Measurements from ENCODE around the gene MLLT10. TPM values are rescaled to one million over a fixed set of nuclear protein-coding genes. Genes with fewer than 3 reads are reported as not detected.

Gene MLLT10
- total and polyA plus RNA-seq, 2 of the 8 experiments (the other 6 are each of a cell fraction or from before 2014, with no cell fraction given) = 53.1 to 62.1 TPM

DNA sequence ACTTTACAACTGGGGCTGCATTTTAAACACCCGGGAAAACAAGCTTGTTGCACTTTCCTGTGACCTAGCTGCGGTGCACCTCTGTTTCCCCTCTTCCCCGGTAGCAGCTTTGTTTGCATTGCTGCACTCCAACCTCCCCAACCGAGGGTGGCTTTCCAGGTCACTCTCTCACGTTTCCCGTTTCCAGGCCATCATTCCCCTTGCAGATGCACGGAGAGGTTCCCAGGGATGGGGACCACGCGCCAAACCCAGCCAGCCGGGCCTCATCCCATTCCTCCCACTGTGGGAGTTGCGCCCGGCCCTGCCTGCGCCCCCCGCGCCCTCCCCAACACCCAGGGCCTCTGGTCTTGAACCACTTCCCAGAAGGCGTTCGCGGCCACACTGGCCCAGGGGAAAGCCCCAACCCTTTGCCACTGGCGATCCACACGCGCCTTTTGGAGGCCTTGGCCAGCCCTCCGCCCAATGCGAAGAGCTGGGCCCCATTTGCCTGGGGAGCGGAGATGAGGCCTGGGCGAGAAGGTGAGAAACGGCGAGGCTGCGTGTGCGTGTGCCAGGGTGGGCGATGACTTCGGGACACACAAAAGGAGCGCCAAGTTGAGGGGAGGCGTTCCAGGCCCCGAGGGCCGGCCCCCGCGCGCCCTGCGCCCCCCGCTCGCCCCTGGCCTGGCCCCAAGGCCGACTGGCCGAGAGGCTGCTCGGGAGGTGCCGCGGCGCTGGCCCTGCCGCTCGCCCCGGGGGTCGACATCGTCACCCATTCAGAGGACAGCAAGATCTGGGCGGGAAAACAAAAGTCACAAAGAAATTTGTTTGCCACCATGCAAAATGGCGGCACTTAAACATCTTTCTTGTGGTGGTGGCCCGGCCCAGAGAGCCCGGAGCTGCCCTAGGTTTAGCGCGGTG, 24.4 kb upstream of the MLLT10 start (continued):
- TF ChIP-seq USF2 (IDR thresholded peaks at IDR 0.05; ENCODE audit: low read length) (no peak), SUZ12 (IDR thresholded peaks at IDR 0.05; ENCODE audit: low read length) (peak; percentile 67; the same call in 1 of the 2 replicates), SIRT6 (IDR thresholded peaks at IDR 0.05; ENCODE audit: low read length) (no peak), JUN (IDR thresholded peaks at IDR 0.05; ENCODE audit: low read depth, low read length) (no peak), HDAC2 (IDR thresholded peaks at IDR 0.05; ENCODE audit: borderline replicate concordance in 1 of 2, low read depth in 2 of 2, low read length in 2 of 2) (0 out of 4 replicates have a peak, but pooled peaks of 1 of the 2 experiments have one; percentile 34), GTF2F1 (IDR thresholded peaks at IDR 0.05; ENCODE audit: borderline replicate concordance, low read depth, low read length) (no peak), TAF1 (IDR thresholded peaks at IDR 0.05; ENCODE audit: low read depth, low read length) (peak; percentile 46; the same call in 1 of the 2 replicates), CREB1 (IDR thresholded peaks at IDR 0.05) (no peak), NRF1 (IDR thresholded peaks at IDR 0.05; ENCODE audit: low read depth, low read length) (no peak), FOSL1 (IDR thresholded peaks at IDR 0.05; ENCODE audit: insufficient read depth, low read depth, low read length) (no peak), SIN3A (conservative IDR thresholded peaks at IDR 0.05 in 1 of 2, IDR thresholded peaks at IDR 0.05 in 1 of 2; ENCODE audit: low read depth in 1 of 2, low read length in 2 of 2) (0 out of 4 replicates have a peak, but pooled peaks have one; percentile 21 to 24), MAX (IDR thresholded peaks at IDR 0.05) (peak; percentile 2; the same call in 1 of the 2 replicates), BACH1 (IDR thresholded peaks at IDR 0.05; ENCODE audit: low read length) (no peak), TAF7 (optimal IDR thresholded peaks at IDR 0.05; ENCODE audit: borderline replicate concordance, low read depth, low read length) (peak; percentile 54), YY1 (IDR thresholded peaks at IDR 0.05; ENCODE audit: low read depth, low read length) (peak; percentile 87), SP4 (IDR thresholded peaks at IDR 0.05; ENCODE audit: low read length) (no peak)
- TF ChIP-seq, protein P1, sequence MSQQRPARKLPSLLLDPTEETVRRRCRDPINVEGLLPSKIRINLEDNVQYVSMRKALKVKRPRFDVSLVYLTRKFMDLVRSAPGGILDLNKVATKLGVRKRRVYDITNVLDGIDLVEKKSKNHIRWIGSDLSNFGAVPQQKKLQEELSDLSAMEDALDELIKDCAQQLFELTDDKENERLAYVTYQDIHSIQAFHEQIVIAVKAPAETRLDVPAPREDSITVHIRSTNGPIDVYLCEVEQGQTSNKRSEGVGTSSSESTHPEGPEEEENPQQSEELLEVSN (IDR thresholded peaks at IDR 0.05) = peak; percentile 34; the same call in 1 of the 2 replicates
- TF ChIP-seq, protein P2, sequence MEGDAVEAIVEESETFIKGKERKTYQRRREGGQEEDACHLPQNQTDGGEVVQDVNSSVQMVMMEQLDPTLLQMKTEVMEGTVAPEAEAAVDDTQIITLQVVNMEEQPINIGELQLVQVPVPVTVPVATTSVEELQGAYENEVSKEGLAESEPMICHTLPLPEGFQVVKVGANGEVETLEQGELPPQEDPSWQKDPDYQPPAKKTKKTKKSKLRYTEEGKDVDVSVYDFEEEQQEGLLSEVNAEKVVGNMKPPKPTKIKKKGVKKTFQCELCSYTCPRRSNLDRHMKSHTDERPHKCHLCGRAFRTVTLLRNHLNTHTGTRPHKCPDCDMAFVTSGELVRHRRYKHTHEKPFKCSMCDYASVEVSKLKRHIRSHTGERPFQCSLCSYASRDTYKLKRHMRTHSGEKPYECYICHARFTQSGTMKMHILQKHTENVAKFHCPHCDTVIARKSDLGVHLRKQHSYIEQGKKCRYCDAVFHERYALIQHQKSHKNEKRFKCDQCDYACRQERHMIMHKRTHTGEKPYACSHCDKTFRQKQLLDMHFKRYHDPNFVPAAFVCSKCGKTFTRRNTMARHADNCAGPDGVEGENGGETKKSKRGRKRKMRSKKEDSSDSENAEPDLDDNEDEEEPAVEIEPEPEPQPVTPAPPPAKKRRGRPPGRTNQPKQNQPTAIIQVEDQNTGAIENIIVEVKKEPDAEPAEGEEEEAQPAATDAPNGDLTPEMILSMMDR (IDR thresholded peaks at IDR 0.05; ENCODE audit: control extremely low read depth in 1 of 3, insufficient read depth in 1 of 3, low read depth in 1 of 3, low read length in 3 of 3) = no peak
